ENCODE results near the gene PPP2R3B. TPM values are rescaled to one million over a fixed set of nuclear protein-coding genes. Genes with fewer than 3 reads are reported as not detected.

Gene PPP2R3B
- total and polyA plus RNA-seq, 3 donors from 2014 or later = 28.3 to 108 (median 89.6) TPM

- Histone ChIP-seq H3K9me3 (no peaks in the 10 kb centered on the region), H3K27ac (no peak overlapping the region), H3K4me3 (no peak overlapping the region), H3K4me1 (peaks cover 4% of the 10 kb centered on the region), H3K36me3 (ENCODE audit: low read depth, missing control alignments) (no peaks in the 10 kb centered on the region), H3K27me3 (no peaks in the 10 kb centered on the region)
- intact Hi-C loops (cut with DNase I; ENCODE audit: low total_unique reads) = no loop called here
- no peak for TF ChIP-seq POLR2A (IDR thresholded peaks at IDR 0.05)
- no peak for TF ChIP-seq CTCF (IDR thresholded peaks at IDR 0.05)
- 94 to 100% methylated on average over 4 to 33 of the region's 33 CpGs for WGBS, 2 donors
- no peak for DNase-seq
Observed at GRCh38 chrX:332916-333610, 53.6 kb downstream of the PPP2R3B start.

GRCh38 chrX:332496-332860, 54.2 kb downstream of the PPP2R3B start:
- Histone ChIP-seq H3K4me1 (peaks cover 4% of the 10 kb centered on the region), H3K9me3 (no peaks in the 10 kb centered on the region), H3K27ac (no peak overlapping the region), H3K36me3 (ENCODE audit: low read depth, missing control alignments) (no peaks in the 10 kb centered on the region), H3K4me3 (no peak overlapping the region), H3K27me3 (no peaks in the 10 kb centered on the region)
- 88% methylated on average over 23 of the region's 23 CpGs; no CpG with 5 or more reads in 1 of the 2 donors for WGBS, 2 donors
- DNase-seq = no peak
- intact Hi-C loops (cut with DNase I; ENCODE audit: low total_unique reads) = no loop called here
- TF ChIP-seq CTCF (IDR thresholded peaks at IDR 0.05) (no peak), POLR2A (IDR thresholded peaks at IDR 0.05) (no peak)

GRCh38 chrX:331825-332495, 54.7 kb downstream of the PPP2R3B start:
- TF ChIP-seq CTCF (IDR thresholded peaks at IDR 0.05) (no peak), POLR2A (IDR thresholded peaks at IDR 0.05) (no peak)
- intact Hi-C loops (cut with DNase I; ENCODE audit: low total_unique reads) = no loop called here
- no peak overlapping the region for H3K27ac ChIP-seq
- H3K4me3 ChIP-seq = no peak overlapping the region
- H3K36me3 ChIP-seq (ENCODE audit: low read depth, missing control alignments) = no peaks in the 10 kb centered on the region
- no peak for DNase-seq
- H3K4me1 ChIP-seq = peaks cover 4% of the 10 kb centered on the region
- 37 to 50% methylated on average over 19 to 27 of the region's 35 CpGs for WGBS, 2 donors
- no peaks in the 10 kb centered on the region for H3K9me3 ChIP-seq
- H3K27me3 ChIP-seq = no peaks in the 10 kb centered on the region

- TF ChIP-seq POLR2A (IDR thresholded peaks at IDR 0.05) (no peak), CTCF (IDR thresholded peaks at IDR 0.05) (no peak)
- Histone ChIP-seq H3K9me3 (no peaks in the 10 kb centered on the region), H3K4me1 (peaks cover 4% of the 10 kb centered on the region), H3K36me3 (ENCODE audit: low read depth, missing control alignments) (no peaks in the 10 kb centered on the region), H3K27ac (no peak overlapping the region), H3K4me3 (no peak overlapping the region), H3K27me3 (no peaks in the 10 kb centered on the region)
- 23 to 27% methylated on average over 19 to 44 of the region's 51 CpGs for WGBS, 2 donors
- intact Hi-C loops (cut with DNase I; ENCODE audit: low total_unique reads) = no loop called here
- DNase-seq = no peak
Observed at GRCh38 chrX:331151-331824, 55.4 kb downstream of the PPP2R3B start.

Measured in testis (tissue), 3 donors.